IPS-18a (cell line): Measurements from ENCODE around the gene AJM1.
"Not testable (repeated sequence)": the region's sequence is repeated elsewhere in the genome, so short reads cannot be mapped to it uniquely, and the experiment has no call there.

Experiments used
- H3K27ac ChIP-seq: one replicate; pipeline ENCODE4 v1.5.1; 2013; ENCODE audit warnings: low read length
- H3K27me3 ChIP-seq: one replicate; pipeline ENCODE4 v1.6.1; 2013; ENCODE audit warnings: mild to moderate bottlenecking, low read length; ENCODE audit not compliant: control insufficient read depth, insufficient read depth
- H3K36me3 ChIP-seq: one replicate; pipeline ENCODE4 v1.6.1; 2013; ENCODE audit warnings: low read depth, low read length; ENCODE audit not compliant: control insufficient read depth
- H3K4me1 ChIP-seq: one replicate; pipeline ENCODE4 v1.6.1; 2013; ENCODE audit warnings: low read depth, low read length; ENCODE audit not compliant: control insufficient read depth
- H3K4me3 ChIP-seq: one replicate; pipeline ENCODE4 v1.5.1; 2013; ENCODE audit warnings: low read length
- H3K9ac ChIP-seq: one replicate; pipeline ENCODE4 v1.6.1; 2013; ENCODE audit warnings: mild to moderate bottlenecking, low read length, moderate library complexity
- H3K9me3 ChIP-seq: one replicate; pipeline ENCODE4 v1.6.1; 2013; ENCODE audit warnings: low read depth, low read length; ENCODE audit not compliant: control insufficient read depth

Gene AJM1

DNA sequence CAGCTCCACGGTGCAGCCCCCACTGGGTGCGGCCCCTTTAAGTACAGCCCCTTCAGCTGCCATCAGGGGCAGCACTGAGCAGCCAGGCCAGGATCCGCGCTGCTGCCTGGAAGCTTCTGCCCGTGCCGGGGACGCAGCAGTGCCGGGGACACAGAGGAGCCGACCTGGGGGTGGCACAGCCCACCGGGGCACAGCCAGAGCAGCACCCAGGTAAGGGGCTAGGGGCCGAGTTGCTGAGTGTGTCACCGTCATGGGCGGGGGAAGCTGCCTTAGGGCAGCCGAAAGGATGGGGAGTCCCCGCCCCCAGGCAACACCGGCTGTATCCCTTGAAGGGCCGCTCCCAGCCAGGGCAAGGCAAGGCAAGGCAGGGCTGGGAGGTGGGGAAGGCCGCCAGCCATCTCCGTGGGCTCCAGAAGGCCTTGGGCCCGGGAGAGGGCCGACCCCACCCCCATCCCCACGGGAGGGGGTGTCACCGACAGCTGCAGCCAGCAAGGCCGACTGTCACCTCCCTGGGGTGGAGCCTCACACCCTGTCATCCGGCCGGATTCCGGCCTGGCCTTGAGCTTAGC, at the start of gene AJM1:
Gene AJM1, plus strand, starts transcription at position 99 of the 569 bp plus-strand sequence. CDS start 1,937 bp downstream, outside the sequence.
- not testable (repeated sequence) for H3K27me3 ChIP-seq, H3K9ac ChIP-seq, H3K27ac ChIP-seq, H3K9me3 ChIP-seq
- peaks cover 12% of the 10 kb centered on the region for H3K36me3 ChIP-seq
- H3K4me3 ChIP-seq: peak within 1 kb of the TSS; percentile 37
- H3K4me1 ChIP-seq: peaks cover 19% of the 10 kb centered on the region

DNA sequence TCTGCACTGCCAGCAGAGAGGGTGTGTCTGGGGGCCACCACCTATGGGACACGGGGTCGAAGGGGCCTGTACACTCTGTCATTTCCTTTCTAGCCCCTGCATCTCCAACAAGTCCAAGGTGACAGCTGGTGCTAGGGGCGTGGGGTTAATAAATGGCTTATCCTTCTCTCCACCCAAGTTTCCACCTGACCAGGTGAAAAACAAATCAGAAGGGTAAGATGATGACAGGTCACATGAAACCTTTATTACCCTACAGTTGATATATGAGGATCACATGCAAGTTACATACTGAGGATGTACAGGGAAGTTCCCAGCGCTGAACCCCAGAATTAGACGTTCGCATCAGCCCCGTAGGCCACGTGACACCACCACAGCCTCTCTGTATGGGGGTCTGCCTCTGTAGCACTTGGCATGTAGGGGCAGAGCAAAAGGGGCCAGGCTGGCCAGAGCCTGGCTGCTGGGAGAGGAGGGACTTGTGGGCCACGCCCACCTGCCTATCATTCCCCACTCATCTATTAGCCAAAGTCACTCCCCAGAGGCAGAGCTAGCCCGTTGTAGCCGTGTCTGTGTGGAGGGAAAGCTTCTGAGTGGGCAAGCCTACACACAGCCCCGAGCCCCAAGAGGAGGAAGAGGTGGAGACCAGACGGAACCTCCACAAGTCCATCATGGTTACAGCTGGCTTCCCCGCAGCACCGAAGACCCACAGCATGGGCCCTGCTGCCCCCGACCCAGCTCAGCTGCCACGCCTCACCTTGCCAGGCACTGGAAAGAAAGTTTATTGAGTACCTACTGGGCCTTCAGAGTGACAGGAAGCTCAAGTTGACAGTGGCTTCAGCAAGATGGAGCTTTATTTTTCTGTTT, 49.0 kb upstream of the AJM1 start:
- H3K27ac ChIP-seq: no peak overlapping the region
- no peak overlapping the region for H3K4me3 ChIP-seq
- H3K36me3 ChIP-seq: no peaks in the 10 kb centered on the region
- peaks cover 8% of the 10 kb centered on the region for H3K4me1 ChIP-seq
- H3K9ac ChIP-seq: no peak overlapping the region
- H3K9me3 ChIP-seq: no peaks in the 10 kb centered on the region
- H3K27me3 ChIP-seq: peaks cover under 1% of the 10 kb centered on the region

DNA sequence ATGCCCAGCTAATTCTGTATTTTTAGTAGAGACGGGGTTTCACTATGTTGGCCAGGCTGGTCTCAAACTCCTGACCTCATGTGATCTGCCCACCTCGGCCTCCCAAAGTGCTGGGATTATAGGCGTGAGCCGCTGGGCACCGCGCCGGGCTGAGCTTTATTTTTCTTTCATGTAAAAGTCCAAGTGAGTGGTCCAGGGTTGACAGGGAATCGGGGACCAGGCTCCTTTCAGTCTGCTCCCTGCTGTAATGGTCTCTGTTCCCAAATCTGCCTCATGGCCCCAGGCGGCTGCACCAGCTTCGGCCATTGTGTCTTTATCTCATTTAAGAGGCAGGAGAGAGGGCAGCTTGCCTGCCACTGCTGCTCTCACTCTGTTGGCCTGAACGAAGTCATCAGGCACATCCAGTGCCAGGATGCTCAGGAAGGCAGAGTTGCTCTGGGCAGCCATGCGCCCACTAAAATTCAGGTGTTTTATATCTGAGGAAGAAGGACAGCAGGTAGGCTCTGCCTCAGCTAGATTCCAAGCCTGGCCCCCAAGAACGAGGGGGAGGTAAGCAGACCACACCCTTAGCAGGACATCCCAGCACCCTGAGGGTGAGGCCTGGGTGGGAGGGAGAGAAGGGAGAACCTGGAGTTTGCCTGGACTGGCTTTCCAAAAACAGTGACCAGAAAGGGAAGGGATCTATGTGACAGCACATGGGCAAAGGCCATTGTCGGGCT, 47.8 kb upstream of the AJM1 start:
- peaks cover 12% of the 10 kb centered on the region for H3K27me3 ChIP-seq
- peaks cover 8% of the 10 kb centered on the region for H3K4me1 ChIP-seq
- no peaks in the 10 kb centered on the region for H3K9me3 ChIP-seq
- no peak overlapping the region for H3K4me3 ChIP-seq
- no peaks in the 10 kb centered on the region for H3K36me3 ChIP-seq
- no peak overlapping the region for H3K9ac ChIP-seq
- H3K27ac ChIP-seq: no peak overlapping the region

DNA sequence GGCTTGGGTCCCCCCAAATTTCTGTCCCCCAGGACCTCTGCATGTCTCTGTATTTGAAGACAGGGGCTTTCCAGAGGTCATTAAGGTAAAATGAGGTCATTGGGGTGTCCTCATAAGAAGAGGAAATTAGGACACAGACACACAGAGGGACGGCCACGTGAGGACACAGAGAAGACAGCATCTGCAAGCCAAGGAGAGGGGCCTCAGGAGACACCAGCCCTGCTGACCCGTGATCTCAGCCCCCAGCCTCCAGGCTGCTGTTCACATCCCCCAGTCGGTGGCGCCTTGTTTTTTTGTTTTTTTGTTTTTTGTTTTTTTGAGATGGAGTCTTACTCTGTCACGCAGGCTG, 47.3 kb upstream of the AJM1 start:
- no peak overlapping the region for H3K27ac ChIP-seq
- peaks cover 8% of the 10 kb centered on the region for H3K4me1 ChIP-seq
- H3K36me3 ChIP-seq: no peaks in the 10 kb centered on the region
- H3K9me3 ChIP-seq: no peaks in the 10 kb centered on the region
- no peak overlapping the region for H3K4me3 ChIP-seq
- peaks cover 16% of the 10 kb centered on the region for H3K27me3 ChIP-seq
- no peak overlapping the region for H3K9ac ChIP-seq

DNA sequence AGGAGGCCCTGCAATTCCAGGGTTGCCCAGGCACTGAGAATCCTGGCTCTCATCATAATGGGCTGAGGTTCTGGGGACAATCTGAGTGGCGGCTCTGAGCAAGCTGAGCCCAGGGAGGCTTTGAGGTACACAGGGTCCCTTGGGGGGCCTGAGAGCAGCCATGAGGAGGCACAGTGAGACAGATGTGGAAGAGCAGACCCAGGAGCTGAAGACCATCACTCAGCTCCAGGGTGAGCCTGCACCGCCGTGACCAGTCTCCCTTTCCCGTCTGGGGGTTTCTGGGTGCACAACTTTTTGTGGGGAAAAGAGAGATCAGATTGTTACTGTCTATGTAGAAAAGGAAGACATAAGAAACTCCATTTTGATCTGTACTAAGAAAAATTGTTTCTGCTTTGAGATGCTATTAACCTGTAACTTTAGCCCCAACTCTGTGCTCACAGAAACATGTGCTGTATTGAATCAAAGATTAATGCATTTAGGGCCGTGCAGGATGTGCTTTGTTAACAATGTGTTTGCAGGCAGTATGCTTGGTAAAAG, 46.0 kb upstream of the AJM1 start, which contains the start of gene CCDC183:
Gene CCDC183, plus strand, starts transcription at position 101 of the 537 bp plus-strand sequence. Its CDS starts 60 bp downstream, at position 161.
- no peaks in the 10 kb centered on the region for H3K36me3 ChIP-seq
- no peak within 1 kb of the TSS for H3K9ac ChIP-seq
- H3K4me3 ChIP-seq: no peak within 1 kb of the TSS
- H3K9me3 ChIP-seq: no peaks in the 10 kb centered on the region
- peaks cover 16% of the 10 kb centered on the region for H3K27me3 ChIP-seq
- H3K4me1 ChIP-seq: peaks cover 9% of the 10 kb centered on the region
- H3K27ac ChIP-seq: no peak within 1 kb of the TSS

DNA sequence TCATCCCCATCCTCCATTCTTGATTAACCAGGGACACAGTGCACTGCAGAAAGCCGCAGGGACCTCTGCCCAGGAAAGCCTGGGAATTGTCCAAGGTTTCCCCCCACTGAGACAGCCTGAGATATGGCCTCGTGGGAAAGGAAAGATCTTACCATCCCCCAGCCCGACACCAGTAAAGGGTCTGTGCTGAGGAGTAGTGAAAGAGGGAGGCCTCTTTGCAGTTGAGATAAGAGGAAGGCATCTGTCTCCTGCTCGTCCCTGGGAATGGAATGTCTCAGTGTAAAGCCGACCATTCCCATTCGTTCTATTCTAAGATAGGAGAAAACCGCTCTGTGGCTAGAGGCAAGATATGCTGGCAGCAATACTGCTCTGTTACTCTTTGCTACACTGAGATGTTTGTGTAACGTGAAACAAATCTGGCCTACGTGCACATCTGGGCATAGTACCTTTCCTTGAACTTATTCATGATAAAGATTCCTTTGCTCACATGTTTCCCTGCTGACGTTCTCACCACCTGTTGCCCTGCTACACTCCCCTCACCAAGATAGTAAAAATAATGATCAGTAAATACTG, 45.4 kb upstream of the AJM1 start:
- not testable (repeated sequence) for H3K4me1 ChIP-seq, H3K4me3 ChIP-seq, H3K9ac ChIP-seq, H3K27ac ChIP-seq, H3K9me3 ChIP-seq, H3K36me3 ChIP-seq
- H3K27me3 ChIP-seq: peaks cover 18% of the 10 kb centered on the region

DNA sequence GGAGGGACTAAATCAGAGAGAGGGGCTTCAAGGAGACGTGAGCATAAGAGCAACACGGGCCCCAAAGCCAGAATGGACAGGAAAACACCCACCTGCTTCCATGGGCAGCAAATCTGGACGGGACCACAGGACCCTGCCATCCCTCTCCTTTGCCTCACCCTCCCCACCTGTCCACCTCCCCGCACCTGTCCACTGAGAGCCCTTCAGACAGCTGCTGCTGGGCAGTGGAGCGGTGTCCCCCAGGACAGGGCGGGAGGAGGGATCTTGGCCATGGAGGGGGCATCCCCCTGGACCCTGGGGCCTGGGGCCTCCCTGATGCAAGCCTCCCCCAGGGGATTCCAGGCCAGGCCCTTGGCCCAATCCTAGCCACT, 43.6 kb upstream of the AJM1 start:
- Histone ChIP-seq H3K27me3 (peaks cover 24% of the 10 kb centered on the region), H3K4me1 (peaks cover 9% of the 10 kb centered on the region), H3K9me3 (no peaks in the 10 kb centered on the region), H3K27ac (no peak overlapping the region), H3K36me3 (no peaks in the 10 kb centered on the region), H3K4me3 (no peak overlapping the region), H3K9ac (no peak overlapping the region)

DNA sequence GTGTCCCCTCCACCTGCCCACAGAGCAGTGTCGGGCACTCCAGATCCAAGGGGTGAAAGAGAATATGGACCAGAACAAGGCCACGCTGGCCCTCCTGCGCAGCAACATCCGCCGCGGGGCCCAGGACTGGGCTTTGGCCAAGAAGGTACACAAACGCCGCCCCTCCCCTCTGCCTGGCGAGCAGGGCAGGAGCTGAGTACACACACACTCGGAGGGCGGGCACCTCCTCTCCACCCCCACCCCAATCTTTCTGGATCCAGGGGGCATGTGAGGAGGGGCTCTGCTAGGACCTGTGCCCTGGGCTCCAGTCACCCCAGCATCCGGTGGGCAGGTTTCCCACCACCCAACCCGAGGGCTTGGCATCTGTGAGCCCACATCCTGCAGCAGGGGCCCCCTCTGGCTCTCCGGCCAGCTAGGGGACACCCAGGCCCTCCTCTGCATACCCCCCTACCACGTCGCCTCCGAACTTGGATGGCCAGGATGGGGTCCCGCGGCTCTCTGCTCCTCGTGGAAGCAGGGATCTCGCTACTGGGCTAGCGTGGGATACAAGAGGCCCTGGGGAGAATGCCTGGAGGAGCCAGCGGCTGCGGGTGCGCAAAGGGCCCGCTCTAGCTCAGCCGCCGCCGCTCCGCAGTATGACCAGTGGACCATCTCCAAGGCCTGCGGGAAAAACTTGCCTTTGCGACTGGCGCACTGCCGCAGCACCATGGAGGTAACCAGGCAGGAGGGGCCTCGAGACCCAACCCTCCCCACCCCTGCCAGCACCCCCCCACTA, 43.0 kb upstream of the AJM1 start:
- Histone ChIP-seq H3K4me1 (peaks cover 9% of the 10 kb centered on the region), H3K4me3 (peak overlapping the region; percentile 59), H3K9me3 (no peaks in the 10 kb centered on the region), H3K9ac (no peak overlapping the region), H3K27ac (no peak overlapping the region), H3K36me3 (no peaks in the 10 kb centered on the region), H3K27me3 (peaks cover 24% of the 10 kb centered on the region)

DNA sequence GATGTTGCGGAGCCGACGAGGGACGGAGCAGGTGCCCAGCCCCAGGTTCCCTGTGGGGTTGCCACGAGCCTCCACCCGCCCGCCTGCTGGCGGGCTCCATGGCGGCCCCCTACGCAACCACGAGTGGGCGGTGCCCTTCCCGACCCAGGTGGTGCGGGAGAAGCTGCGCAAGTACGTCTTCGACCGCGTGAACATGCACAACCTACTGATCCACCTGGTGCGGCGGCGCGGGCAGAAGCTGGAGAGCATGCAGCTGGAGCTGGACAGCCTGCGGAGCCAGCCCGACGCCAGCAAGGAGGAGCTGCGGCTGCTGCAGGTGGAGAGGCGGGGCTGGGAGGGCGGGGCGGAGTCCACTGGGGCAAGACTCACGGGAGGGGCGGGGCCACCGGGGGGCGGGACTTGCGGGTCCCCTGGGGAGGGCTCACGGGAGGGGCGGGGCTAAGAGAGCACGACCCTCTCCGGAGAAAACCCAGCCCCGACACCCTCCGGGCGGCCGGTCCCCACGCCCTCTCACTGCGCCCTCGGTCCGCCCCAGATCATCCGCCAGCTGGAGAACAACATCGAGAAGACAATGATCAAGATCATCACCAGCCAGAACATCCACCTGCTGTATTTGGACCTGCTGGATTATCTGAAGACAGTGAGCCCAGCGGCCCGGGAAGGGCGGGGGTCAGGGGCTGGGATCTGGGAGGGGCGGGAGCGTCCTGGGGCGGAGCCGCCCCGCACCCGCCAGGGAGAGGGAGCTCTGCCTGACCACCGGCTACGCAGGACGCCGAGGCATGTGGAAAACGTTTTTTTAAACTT, 42.2 kb upstream of the AJM1 start:
- Histone ChIP-seq H3K4me1 (peaks cover 9% of the 10 kb centered on the region), H3K4me3 (peak overlapping the region; percentile 67), H3K36me3 (no peaks in the 10 kb centered on the region), H3K27ac (no peak overlapping the region), H3K9ac (no peak overlapping the region), H3K9me3 (no peaks in the 10 kb centered on the region), H3K27me3 (peaks cover 24% of the 10 kb centered on the region)

DNA sequence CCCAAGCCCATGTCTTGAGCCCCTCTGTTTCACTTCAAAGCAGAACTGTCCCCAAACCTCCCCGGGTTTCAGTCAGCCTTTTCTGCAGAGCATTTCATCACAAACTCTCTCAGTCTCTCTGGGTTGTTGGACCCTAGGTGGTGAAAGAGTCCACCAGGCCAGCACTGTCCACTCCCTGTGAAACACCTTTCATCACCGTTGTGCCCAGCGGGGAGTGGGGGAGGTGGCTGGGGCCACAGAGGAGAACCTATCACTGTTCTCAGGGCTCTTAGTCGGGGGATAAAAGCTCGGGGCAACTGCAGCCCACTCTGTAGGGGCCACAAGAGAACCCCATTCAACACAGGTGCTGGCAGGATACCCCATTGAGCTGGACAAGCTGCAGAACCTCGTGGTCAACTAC, 40.0 kb upstream of the AJM1 start:
- Histone ChIP-seq H3K9me3 (no peaks in the 10 kb centered on the region), H3K9ac (no peak overlapping the region), H3K27ac (no peak overlapping the region), H3K4me3 (no peak overlapping the region), H3K27me3 (peaks cover 24% of the 10 kb centered on the region), H3K4me1 (peaks cover 5% of the 10 kb centered on the region), H3K36me3 (no peaks in the 10 kb centered on the region)
